ENCODE data around the gene RALGPS1. TPM values are rescaled to one million over a fixed set of nuclear protein-coding genes. Genes with fewer than 3 reads are reported as not detected.

Gene RALGPS1
- total RNA-seq, 1 experiment from 2014 or later = 18.6 TPM

GRCh38 chr9:127033789-127034188, 119.2 kb downstream of the RALGPS1 start:
- Histone ChIP-seq H4K91ac (ENCODE audit: insufficient read length, low read depth, low read length) (no peak overlapping the region), H2BK5ac (ENCODE audit: insufficient read length, low read length) (no peak overlapping the region), H2BK15ac (ENCODE audit: low read depth, low read length) (no peak overlapping the region), H4K8ac (replicated peaks; ENCODE audit: insufficient read length, low read depth, low read length) (no peak overlapping the region), H3K56ac (ENCODE audit: insufficient read length, low read depth, low read length) (no peak overlapping the region), H3K79me1 (ENCODE audit: insufficient read depth, low read depth, low read length, poor library complexity, severe bottlenecking) (no peaks in the 10 kb centered on the region), H3K27me3 (ENCODE audit: insufficient read depth, low read length) (no peaks in the 10 kb centered on the region), H4K5ac (ENCODE audit: insufficient read length, low read depth, low read length) (no peak overlapping the region), H3K4me2 (ENCODE audit: insufficient read depth, insufficient read length, low read length) (no peak overlapping the region), H3K4ac (ENCODE audit: low read depth, low read length) (no peak overlapping the region), H3K9ac (ENCODE audit: extremely low read depth, insufficient read length, low read length) (no peak overlapping the region), H2BK20ac (ENCODE audit: low read depth, low read length, poor library complexity, severe bottlenecking) (no peak overlapping the region), H3K79me2 (ENCODE audit: insufficient read depth, low read length) (no peaks in the 10 kb centered on the region), H3K4me1 (ENCODE audit: insufficient read depth, low read length) (no peaks in the 10 kb centered on the region), H3K23me2 (ENCODE audit: insufficient read length, low read depth, low read length, poor library complexity, severe bottlenecking) (no peaks in the 10 kb centered on the region), H4K20me1 (ENCODE audit: control insufficient read depth, insufficient read depth, insufficient read length) (no peaks in the 10 kb centered on the region), H3K18ac (ENCODE audit: insufficient read length, low read depth, low read length) (no peak overlapping the region), H2BK12ac (ENCODE audit: insufficient read length, low read depth, low read length) (no peak overlapping the region), H2BK120ac (ENCODE audit: low read depth, low read length, poor library complexity, severe bottlenecking) (no peak overlapping the region), H3K23ac (ENCODE audit: insufficient read length, low read depth, low read length) (no peak overlapping the region), H3K14ac (ENCODE audit: insufficient read depth, low read length) (no peak overlapping the region), H2AFZ (ENCODE audit: low read length) (no peak overlapping the region), H3K27ac (ENCODE audit: insufficient read length, low read depth, low read length) (no peak overlapping the region), H3T11ph (ENCODE audit: low read length) (no peak overlapping the region), H3K9me3 (ENCODE audit: control insufficient read depth, low read depth, low read length) (no peaks in the 10 kb centered on the region), H2AK5ac (ENCODE audit: insufficient read length, low read length) (no peak overlapping the region)
- no peaks in the 10 kb centered on the region for H3K9me3 Mint-ChIP-seq
- H3K27ac Mint-ChIP-seq = no peak overlapping the region; a peak in 1 of 7 replicates
- H3K4me3 Mint-ChIP-seq = no peak overlapping the region
- no peak for DNase-seq
- no peak for TF ChIP-seq CTCF (conservative IDR thresholded peaks at IDR 0.05)
- H3K27me3 Mint-ChIP-seq (ENCODE audit: low read depth) = no peaks in the 10 kb centered on the region
- H3K4me1 Mint-ChIP-seq = no peaks in the 10 kb centered on the region
- H3K36me3 Mint-ChIP-seq (ENCODE audit: insufficient read depth in 1 of 3, low read depth in 3 of 3) = no peaks in the 10 kb centered on the region

All from H9 (cell line).